GM12875 (cell line): ENCODE data around the gene APOBEC3H.
A peak's percentile ranks its signal among the peaks of the same experiment; 100 is the strongest.
"Not testable (repeated sequence)": the region's sequence is repeated elsewhere in the genome, so short reads cannot be mapped to it uniquely, and the experiment has no call there.

ENCODE experiments used
- H3K4me3 ChIP-seq: one replicate; pipeline ENCODE4 v1.5.1; 2011; ENCODE audit warnings: low read depth, low read length, control low read depth
- CTCF ChIP-seq: IDR thresholded peaks from 2 replicates; pipeline ENCODE4 v1.5.1; 2011; ENCODE audit warnings: low read depth, mild to moderate bottlenecking, control low read depth, inconsistent platforms, low read length, moderate library complexity, borderline replicate concordance; ENCODE audit not compliant: insufficient read depth

The APOBEC3H gene

GRCh38 chr22:39097098-39098020 is at the start of gene APOBEC3H:
APOBEC3H (plus strand) TSS chr22:39097244; CDS start chr22:39100279, 3,035 bp downstream.
- H3K4me3 ChIP-seq: peak within 1 kb of the TSS; percentile 48
- no peak for TF ChIP-seq CTCF

GRCh38 chr22:39049486-39049885 is 47.6 kb upstream of the APOBEC3H start:
- H3K4me3 ChIP-seq: not testable (repeated sequence)

- not testable (repeated sequence) for H3K4me3 ChIP-seq
Observed at GRCh38 chr22:39051844-39052495, 45.1 kb upstream of the APOBEC3H start.

GRCh38 chr22:39055658-39056057 is 41.4 kb upstream of the APOBEC3H start:
- no peak for TF ChIP-seq CTCF
- H3K4me3 ChIP-seq: no peak overlapping the region

GRCh38 chr22:39061290-39061689 is 35.8 kb upstream of the APOBEC3H start:
- H3K4me3 ChIP-seq: not testable (repeated sequence)

GRCh38 chr22:39061951-39062350 is 35.1 kb upstream of the APOBEC3H start:
- H3K4me3 ChIP-seq: not testable (repeated sequence)

- H3K4me3 ChIP-seq: not testable (repeated sequence)
Observed at GRCh38 chr22:39063904-39064303, 33.1 kb upstream of the APOBEC3H start.

- peak overlapping the region; percentile 52 for H3K4me3 ChIP-seq
Observed at GRCh38 chr22:39066442-39067276, 30.4 kb upstream of the APOBEC3H start.

GRCh38 chr22:39068033-39068785 is 28.8 kb upstream of the APOBEC3H start:
- H3K4me3 ChIP-seq: peak overlapping the region; percentile 52
- TF ChIP-seq CTCF: peak; percentile 33; the same call in 1 of the 2 replicates

- H3K4me3 ChIP-seq: no peak overlapping the region
- TF ChIP-seq CTCF: no peak
Observed at GRCh38 chr22:39070186-39070585, 26.9 kb upstream of the APOBEC3H start.

GRCh38 chr22:39072581-39072981 is 24.5 kb upstream of the APOBEC3H start:
- H3K4me3 ChIP-seq: not testable (repeated sequence)
